ENCODE data around the gene SH3RF2.

DNA sequence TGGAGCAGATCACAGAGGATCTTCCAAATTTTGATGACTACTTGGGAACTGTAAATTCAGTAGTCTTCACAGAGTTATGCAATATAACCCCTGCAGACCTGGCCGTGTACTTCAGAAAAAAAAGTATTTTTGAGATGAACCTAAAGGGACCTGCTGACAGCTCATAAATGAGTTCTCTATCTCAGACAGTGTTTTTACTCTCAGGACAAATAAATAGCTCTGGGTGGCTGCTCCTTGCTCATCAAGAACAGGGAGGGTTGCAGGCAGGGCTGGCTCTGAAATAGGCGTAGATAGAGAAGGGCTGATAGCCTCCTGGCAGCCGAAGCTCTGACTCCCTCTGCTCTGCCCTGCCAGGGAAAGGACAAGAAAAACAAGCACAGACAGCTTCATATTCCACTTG, 104.1 kb downstream of the SH3RF2 start:
- TF ChIP-seq, protein P1, sequence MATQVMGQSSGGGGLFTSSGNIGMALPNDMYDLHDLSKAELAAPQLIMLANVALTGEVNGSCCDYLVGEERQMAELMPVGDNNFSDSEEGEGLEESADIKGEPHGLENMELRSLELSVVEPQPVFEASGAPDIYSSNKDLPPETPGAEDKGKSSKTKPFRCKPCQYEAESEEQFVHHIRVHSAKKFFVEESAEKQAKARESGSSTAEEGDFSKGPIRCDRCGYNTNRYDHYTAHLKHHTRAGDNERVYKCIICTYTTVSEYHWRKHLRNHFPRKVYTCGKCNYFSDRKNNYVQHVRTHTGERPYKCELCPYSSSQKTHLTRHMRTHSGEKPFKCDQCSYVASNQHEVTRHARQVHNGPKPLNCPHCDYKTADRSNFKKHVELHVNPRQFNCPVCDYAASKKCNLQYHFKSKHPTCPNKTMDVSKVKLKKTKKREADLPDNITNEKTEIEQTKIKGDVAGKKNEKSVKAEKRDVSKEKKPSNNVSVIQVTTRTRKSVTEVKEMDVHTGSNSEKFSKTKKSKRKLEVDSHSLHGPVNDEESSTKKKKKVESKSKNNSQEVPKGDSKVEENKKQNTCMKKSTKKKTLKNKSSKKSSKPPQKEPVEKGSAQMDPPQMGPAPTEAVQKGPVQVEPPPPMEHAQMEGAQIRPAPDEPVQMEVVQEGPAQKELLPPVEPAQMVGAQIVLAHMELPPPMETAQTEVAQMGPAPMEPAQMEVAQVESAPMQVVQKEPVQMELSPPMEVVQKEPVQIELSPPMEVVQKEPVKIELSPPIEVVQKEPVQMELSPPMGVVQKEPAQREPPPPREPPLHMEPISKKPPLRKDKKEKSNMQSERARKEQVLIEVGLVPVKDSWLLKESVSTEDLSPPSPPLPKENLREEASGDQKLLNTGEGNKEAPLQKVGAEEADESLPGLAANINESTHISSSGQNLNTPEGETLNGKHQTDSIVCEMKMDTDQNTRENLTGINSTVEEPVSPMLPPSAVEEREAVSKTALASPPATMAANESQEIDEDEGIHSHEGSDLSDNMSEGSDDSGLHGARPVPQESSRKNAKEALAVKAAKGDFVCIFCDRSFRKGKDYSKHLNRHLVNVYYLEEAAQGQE (IDR thresholded peaks at IDR 0.05): no peak
- TF ChIP-seq GABPA (IDR thresholded peaks at IDR 0.05 in 1 of 2, conservative IDR thresholded peaks at IDR 0.05 in 1 of 2): no peak
- no peak for TF ChIP-seq CTCF (IDR thresholded peaks at IDR 0.05; ENCODE audit: low read depth, low read length, missing input control)
- TF ChIP-seq YY1 (IDR thresholded peaks at IDR 0.05): no peak
- TF ChIP-seq, protein P2, sequence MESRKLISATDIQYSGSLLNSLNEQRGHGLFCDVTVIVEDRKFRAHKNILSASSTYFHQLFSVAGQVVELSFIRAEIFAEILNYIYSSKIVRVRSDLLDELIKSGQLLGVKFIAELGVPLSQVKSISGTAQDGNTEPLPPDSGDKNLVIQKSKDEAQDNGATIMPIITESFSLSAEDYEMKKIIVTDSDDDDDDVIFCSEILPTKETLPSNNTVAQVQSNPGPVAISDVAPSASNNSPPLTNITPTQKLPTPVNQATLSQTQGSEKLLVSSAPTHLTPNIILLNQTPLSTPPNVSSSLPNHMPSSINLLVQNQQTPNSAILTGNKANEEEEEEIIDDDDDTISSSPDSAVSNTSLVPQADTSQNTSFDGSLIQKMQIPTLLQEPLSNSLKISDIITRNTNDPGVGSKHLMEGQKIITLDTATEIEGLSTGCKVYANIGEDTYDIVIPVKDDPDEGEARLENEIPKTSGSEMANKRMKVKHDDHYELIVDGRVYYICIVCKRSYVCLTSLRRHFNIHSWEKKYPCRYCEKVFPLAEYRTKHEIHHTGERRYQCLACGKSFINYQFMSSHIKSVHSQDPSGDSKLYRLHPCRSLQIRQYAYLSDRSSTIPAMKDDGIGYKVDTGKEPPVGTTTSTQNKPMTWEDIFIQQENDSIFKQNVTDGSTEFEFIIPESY (IDR thresholded peaks at IDR 0.05): no peak
- no peak for TF ChIP-seq RAD21 (IDR thresholded peaks at IDR 0.05)
- TF ChIP-seq HNF4A (conservative IDR thresholded peaks at IDR 0.05): no peak
- no peak for TF ChIP-seq EGR1 (IDR thresholded peaks at IDR 0.05; ENCODE audit: low read depth in 2 of 2)
- no peak for TF ChIP-seq ATF3 (IDR thresholded peaks at IDR 0.05)
- TF ChIP-seq, protein P3, sequence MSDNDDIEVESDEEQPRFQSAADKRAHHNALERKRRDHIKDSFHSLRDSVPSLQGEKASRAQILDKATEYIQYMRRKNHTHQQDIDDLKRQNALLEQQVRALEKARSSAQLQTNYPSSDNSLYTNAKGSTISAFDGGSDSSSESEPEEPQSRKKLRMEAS (IDR thresholded peaks at IDR 0.05): no peak
- TF ChIP-seq TAF1 (conservative IDR thresholded peaks at IDR 0.05): no peak

Data from liver (tissue), 3 donors.